Osteoblast (primary cell): ENCODE results near the gene C3orf70. TPM values are rescaled to one million over a fixed set of nuclear protein-coding genes. Genes with fewer than 3 reads are reported as not detected.

Source experiments
- DNase-seq: peaks from one replicate; pipeline ENCODE4 v3.0.0; 2011; ENCODE audit warnings: low spot score, mixed read lengths; ENCODE audit not compliant: insufficient read length; ENCODE audit errors: missing footprints
- H2AFZ ChIP-seq: 2 replicates; pipeline ENCODE4 v1.6.0; 2011; ENCODE audit warnings: mild to moderate bottlenecking, low read length
- H3K27ac ChIP-seq: 2 replicates; pipeline ENCODE4 v1.5.1; 2011; ENCODE audit warnings: mild to moderate bottlenecking, low read depth, low read length, moderate library complexity
- H3K27me3 ChIP-seq: 2 replicates; pipeline ENCODE4 v1.6.0; 2012; ENCODE audit warnings: mild to moderate bottlenecking, control low read depth, inconsistent platforms, low read length, moderate library complexity; ENCODE audit not compliant: insufficient read depth
- H3K36me3 ChIP-seq: 2 replicates; pipeline ENCODE4 v1.5.1; 2011; ENCODE audit warnings: mild to moderate bottlenecking, low read length, control low read depth, moderate library complexity; ENCODE audit not compliant: insufficient read depth
- H3K4me1 ChIP-seq: 2 replicates; pipeline ENCODE4 v1.5.1; 2011; ENCODE audit warnings: mild to moderate bottlenecking, low read length, control low read depth, moderate library complexity; ENCODE audit not compliant: insufficient read depth
- H3K4me2 ChIP-seq: 2 replicates; pipeline ENCODE4 v1.6.0; 2011; ENCODE audit warnings: mild to moderate bottlenecking, low read length; ENCODE audit not compliant: insufficient read depth
- H3K4me3 ChIP-seq: fragments of 200-600 bp; sonication (generic); 3 replicates; pipeline ENCODE4 v1.5.1; 2012; ENCODE audit warnings: mild to moderate bottlenecking, low read length, inconsistent platforms; ENCODE audit not compliant: insufficient read depth
- H3K79me2 ChIP-seq: 2 replicates; pipeline ENCODE4 v1.6.0; 2012; ENCODE audit warnings: mild to moderate bottlenecking, low read length, control low read depth, inconsistent platforms; ENCODE audit not compliant: insufficient read depth
- H3K9me3 ChIP-seq: 2 replicates; pipeline ENCODE4 v1.5.1; 2011; ENCODE audit warnings: low read depth, low read length, control low read depth
- H4K20me1 ChIP-seq: 2 replicates; pipeline ENCODE4 v1.6.0; 2012; ENCODE audit warnings: mild to moderate bottlenecking, low read length, control low read depth; ENCODE audit not compliant: insufficient read depth
- CTCF ChIP-seq: IDR thresholded peaks from 2 replicates; pipeline ENCODE4 v1.5.1; 2011; ENCODE audit warnings: mild to moderate bottlenecking, low read depth, low read length, moderate library complexity; ENCODE audit errors: extremely low read depth
- total RNA-seq: library from RNA; depleted of rRNA; stranded (reverse); fragments of >200 nt; gene quantifications from 2 replicates; pipeline ENCODE4 v1.2.3, GENCODE V29; 2012

Gene C3orf70
- total RNA-seq, 1 donor, result 1.4 TPM

DNA sequence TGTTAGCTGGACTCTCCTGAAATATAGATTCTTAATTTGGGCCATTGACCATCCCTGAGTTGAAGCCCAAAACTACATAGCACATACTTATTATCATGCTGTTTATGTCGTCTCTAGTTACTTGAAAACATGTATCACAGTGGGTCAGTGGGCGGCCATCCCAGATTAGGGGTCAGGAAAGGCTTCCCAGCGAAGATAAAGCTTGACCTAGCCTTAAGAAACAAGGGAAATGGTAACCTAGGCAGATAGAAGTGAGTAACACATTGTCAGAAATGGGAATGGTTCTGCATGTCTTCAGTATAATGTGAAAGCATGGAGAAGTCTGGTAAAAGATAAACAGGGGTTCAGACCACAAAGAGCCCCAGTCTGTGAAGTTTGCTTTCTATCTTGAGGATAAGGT is 124.7 kb downstream of the C3orf70 start:
- no peak for TF ChIP-seq CTCF
- Histone ChIP-seq H2AFZ (no peak overlapping the region), H3K4me2 (no peak overlapping the region), H3K36me3 (no peaks in the 10 kb centered on the region), H3K4me3 (no peak overlapping the region), H3K27ac (no peak overlapping the region), H3K79me2 (no peaks in the 10 kb centered on the region), H3K4me1 (no peaks in the 10 kb centered on the region), H3K9me3 (no peaks in the 10 kb centered on the region), H3K27me3 (no peaks in the 10 kb centered on the region), H4K20me1 (no peaks in the 10 kb centered on the region)
- DNase-seq, result no peak

Other genes with a start within 250 kb of the C3orf70 start
- 3.2 and 4.0 TPM in 2 replicates for gene EHHADH, start 101.0 kb upstream of the C3orf70 start, total RNA-seq
- 16.3 and 20.9 TPM in 2 replicates for gene MAP3K13, start 210.1 kb upstream of the C3orf70 start, total RNA-seq